ENCODE measurements around the gene COL12A1.

GRCh38 chr6:75183099-75183541, 22.7 kb downstream of the COL12A1 start:
- TF ChIP-seq CTCF (IDR thresholded peaks at IDR 0.05; ENCODE audit: low read depth, low read length) (no peak), MAX (IDR thresholded peaks at IDR 0.05; ENCODE audit: low read depth, low read length) (no peak), POLR2A (IDR thresholded peaks at IDR 0.05; ENCODE audit: extremely low read depth, insufficient read length) (no peak)
